EL (cell line): ENCODE results near the gene PTPRM.

Experiments used
- DNase-seq: peaks from one replicate; pipeline ENCODE4 v3.0.0-alpha.2; 2016

PTPRM gene

DNA sequence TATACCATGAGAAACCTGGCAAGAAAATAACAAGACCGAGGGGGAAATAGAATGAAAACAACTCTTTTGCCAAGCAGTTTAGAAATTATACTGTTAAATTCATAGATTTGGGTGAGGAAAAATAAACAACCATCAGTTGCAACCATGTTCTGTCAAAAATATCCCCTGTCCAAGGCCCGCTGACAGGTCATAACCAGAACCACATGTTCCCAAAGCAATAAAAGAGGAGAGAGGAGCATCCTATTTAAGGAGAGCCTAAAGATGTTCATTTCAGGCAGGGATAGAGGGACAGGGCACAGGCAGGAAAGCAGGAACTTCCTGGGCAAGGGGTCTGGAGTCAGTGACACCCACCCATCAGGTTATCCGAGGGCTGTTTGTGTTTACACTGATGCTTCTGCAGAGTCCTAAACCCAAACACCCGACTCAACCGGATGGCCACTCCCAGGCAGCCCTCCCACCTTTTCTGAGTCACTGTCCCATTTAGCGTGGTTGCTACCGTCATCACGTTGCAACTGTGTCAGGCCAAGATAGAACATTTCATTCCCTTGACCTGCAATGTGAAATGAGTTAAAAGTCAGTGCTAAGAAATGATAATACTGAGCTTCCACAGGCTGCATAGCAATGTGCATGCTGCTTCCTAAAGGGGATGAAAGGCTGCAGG lies 573.9 kb downstream of the PTPRM start:
- DNase-seq = peak; percentile 73

DNA sequence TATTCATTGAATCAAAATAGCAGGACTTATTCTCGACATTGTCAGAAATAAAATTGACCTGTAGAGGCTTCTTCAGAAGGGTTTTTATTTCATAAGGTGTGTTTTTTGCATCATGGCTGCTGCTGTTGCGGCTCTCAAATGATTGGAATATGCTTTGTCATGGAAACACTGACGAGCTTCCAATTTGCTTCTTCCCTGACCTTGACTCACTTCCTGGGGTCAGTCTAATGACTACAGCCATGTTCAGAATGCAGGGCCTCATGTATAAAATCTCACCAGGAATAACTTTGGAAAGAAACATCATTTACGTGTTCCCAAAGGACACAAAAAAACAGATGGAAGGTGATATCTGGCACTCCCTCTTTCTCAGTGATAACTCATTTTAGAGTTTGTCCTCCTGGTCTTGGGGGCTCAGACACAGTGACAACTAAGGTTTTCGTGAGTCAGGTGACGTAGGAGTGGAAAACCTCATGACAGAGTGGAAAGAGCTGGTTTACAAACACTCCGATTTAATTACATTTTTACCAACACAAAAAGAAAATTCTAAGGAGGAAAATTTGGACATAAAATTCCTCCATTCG lies 575.1 kb downstream of the PTPRM start:
- peak; percentile 60 for DNase-seq

DNA sequence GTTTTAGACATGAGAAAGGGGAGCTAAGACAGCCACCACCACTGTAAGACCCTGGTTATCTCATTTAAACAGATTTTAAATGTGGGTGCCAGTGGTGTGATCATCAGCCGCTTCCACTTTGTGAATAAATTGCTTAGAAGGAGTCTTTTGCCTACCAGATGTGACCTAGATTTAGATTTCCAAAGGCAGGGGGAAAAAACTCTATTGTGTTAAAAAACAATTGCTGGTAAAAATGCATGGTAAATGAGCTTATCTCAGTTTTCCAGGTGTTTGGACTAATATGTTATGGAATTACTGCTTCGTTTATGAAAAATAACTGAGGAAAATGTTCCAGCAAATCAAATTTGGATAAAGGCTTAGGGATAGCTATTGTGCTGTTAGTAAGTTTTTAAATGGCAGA lies 575.8 kb downstream of the PTPRM start:
- DNase-seq = no peak

DNA sequence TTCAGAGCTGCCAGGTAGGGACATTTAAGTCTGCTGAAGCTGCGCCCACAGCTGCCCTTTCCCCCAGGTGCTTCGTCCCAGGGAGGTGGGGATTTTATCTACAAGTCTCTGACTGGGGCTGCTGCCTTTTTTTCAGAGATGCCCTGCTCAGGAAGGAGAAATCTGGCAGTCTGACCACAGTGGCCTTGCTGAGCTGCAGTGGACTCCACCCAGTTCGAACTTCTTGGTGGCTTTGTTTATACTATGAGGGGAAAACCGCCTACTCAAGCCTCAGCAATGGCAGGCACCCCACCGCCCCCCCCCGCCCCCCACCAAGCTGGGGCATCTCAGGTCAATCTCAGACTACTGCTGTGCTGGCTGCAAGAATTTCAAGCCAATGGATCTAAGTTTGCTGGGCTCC lies 584.1 kb downstream of the PTPRM start:
- peak; percentile 55 for DNase-seq

DNA sequence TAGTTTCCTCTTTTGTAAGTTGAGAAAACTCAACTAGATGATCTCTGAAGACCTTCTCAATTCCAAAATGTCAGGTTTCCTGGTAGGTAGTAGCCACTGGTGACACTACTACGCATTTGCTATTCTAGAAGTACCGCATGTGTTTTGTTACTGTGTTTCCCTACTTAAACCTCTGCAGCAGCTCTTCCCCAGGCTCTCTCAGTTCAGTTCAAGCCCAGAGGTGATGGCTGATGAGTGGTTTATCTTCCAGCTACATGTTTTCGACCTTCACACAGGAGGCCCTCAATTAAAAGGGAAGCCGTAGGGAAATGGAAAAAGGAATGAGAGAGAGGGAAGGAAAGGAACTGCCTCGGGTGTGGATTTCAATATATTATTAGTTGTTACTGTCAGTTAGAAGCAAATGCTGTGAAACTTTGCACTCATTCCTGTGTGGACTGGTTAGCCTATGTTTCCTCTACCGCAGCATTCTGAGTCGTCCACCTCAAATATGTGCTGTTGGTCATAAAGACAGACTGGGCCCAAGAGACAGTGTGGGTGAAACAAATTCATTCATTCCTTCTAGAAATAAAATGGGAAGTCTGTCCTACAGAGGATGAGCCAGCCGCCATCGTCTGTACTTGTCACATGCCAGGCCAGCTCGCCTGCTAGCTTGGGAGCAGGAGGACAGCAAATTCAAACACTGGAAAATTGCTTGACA lies 586.9 kb downstream of the PTPRM start:
- DNase-seq = peak; percentile 79

DNA sequence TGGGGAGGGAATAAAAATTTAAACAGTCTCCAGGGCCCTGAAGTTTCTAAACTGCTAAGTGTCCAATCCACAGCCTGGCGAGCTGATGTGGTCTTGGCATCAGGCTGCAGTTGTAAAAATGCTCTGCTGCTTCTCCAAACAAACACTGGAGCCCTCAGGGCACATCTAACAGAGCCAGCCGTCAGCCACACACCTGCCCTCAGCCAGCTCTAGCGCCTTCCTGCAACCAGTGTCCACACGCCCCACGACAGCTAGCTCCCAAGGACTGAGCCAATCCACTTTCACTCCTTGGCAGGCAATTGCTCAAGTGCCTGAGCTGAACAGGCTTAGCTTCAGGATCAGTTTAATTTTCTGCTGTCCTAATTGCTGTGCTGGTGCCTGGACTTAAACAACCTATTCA lies 595.7 kb downstream of the PTPRM start:
- no peak for DNase-seq

DNA sequence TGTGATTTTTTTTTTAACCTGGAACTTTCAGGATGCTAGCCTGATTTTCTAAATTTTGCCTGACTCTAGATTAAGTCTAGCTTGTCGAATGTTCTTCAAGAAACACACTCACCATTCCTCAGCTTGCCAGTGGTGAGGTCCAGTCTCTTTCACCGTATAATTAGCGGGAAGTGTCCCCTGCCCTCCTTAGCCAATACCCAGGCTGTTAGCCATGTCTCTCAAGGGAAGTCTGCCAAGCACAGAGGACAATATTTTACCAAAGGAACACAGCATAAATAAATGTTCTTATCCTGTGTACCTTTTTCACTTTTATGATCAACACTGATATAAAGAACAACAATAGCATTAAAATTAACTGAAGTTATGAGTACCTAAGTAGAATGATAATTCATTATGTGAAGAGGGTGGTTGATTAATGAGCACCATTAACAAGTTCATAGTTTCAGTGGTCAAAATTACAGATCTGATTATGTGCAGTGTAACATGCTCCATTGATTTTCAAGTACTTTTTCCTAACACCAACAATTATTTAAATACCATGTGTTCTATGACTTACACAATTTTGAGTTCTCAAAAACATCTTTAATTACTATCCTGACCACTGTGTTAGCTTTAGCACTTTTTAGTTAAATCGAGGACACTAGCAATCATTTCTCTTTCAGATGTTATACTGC lies 596.3 kb downstream of the PTPRM start:
- DNase-seq = no peak

DNA sequence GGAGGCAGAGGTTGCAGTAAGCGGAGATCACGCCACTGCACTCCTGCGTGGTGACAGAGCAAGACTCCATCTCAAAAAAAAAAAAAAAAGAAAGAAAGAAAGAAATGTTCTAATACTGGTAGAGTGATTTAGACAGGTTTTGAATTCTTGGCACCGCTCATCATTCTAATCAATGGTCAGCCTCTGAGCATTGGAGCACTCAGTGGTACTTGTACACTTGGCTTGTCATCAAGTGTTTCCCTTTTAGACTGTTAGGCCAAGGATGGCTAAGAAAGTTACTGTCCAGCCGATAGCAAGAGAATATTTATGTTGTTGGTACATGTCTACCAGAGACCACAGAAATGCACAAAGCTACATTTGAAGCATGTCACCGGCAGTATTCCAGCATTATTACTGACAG lies 598.0 kb downstream of the PTPRM start:
- DNase-seq = no peak

DNA sequence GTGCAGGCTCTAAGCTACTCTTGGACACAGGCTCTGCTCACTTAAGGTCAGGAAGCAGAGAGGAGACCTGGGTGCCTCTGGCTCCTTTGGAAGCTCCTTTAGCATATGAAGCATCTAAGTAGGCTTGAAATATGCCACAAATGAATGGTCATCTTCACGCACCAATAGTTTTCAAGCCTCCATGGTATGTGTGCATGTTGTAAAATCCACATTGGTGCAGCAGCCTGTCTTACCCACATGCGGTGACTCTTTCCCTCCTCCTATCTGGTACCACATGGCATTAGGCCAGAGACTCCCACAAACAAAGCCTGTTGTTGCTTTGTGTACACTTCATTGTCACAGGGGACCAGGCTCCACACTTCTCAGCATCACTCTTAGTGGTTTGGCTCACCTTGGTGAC lies 599.9 kb downstream of the PTPRM start:
- no peak for DNase-seq

DNA sequence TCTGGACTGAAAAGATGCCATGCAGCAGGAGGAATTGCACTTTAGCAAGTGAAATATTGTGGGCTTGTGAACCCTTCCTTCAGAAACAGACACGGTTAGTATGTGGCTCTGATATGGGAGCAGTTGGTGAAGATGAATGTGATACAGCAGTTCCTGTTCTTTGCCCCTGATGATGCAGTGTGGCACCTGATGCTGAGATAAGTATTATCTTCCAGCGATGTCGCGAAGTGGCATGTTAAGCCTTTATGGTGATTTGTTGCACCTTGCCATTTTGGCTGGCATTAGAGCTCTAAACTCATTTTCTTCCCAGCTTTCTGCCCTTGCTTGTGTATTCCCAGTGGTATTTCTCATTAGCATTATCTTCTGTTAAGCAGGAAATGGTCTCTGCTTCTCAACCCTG lies 600.6 kb downstream of the PTPRM start:
- no peak for DNase-seq

DNA sequence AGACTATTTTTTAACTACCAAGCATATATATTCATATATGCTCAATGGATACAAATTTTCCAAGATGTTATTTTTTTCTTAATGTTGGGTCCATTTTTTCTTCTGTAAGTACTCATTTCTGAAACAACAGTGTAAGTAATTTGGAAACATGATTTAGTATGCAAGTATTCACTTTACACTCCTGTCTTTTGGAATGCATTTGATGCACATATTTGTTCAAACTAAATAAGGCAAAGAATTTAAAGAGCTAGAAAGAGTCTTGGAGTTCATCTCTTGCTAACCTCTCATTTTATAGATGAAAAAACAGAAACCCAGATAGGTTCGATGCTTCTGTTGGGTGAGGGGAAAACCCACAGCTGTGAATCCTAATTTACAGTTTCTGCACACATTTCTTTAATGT lies 602.6 kb downstream of the PTPRM start:
- DNase-seq = no peak

DNA sequence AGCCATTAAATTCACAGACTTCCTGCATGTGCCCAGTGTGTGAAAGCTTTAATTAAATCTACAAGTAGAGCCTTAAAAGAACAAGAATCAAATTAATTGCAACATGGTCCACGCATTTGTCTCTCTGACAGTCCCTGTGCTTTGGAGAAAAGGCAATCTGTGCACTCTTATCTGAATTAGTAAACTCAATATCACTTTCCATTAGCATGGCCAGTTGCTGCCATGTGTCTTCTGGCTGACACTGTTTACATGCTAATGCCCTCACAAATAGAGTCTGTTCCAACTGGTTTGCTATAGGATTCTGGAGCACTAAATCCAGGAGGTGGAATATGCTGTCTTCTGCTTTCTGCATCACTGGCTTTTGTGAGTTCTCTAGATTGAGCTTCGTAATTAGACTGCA lies 607.7 kb downstream of the PTPRM start:
- no peak for DNase-seq

DNA sequence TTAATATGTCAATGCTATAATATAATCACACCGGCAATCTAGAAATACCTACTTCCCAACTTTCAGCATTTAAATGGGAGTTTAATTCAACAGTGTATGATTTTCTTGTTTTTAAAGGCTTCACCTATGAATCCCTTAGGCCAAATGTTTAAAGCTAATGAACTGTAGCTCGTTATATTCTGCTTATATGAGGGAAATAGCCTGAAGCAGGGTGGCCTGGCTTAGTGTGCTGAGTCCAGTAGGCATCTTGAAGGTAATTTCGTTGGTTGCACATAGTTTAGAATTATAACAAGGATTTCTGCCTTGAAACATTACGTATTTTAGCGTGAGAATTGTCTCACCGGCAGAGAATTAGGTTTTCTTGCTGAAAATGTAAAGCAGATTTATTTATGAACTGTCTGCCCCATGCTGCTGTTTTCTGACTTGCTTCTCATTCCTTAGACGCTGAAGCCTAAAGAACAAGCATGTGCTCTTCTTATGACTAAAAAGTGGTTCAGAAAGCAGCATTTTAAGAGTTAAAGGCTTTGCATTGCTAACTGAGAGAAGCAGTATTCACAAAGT lies 608.5 kb downstream of the PTPRM start:
- DNase-seq = no peak

DNA sequence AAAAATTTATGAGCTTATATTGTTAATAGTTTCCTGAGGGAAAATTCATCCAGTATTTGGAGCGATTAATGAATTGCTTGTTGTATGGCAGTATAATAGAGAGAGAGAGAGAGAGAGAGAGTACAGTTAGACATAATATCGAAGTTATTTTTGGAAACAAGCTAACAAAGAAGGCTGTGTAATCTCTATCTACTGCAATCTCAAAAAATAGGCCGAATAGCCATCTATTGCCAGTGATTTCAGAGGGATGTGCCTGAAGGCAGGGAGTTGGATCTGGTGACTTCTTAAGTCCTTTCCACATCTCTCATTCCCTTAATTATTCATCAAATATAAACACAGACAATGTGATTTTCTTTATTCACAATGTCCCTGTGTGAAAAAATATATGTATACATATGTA lies 609.0 kb downstream of the PTPRM start:
- DNase-seq = no peak

DNA sequence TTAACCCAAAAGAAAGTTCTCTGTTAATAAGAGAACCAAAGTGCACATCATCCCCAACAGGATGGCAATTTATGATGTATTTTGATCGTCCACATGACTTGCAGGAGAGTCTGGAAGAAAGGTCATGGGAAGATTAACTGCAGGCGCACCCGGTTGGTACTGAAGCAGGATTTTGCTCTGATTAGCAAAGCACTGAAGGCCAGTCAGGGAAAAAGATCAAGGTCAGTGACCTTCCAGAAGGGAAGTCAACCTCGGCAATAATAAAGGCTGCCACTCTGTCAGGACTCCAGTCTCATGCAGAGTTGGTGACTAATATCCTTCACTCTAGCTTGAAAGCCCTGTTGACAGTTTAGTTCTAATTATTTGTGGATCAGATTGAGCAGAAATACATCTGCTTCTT lies 609.4 kb downstream of the PTPRM start:
- DNase-seq = no peak

DNA sequence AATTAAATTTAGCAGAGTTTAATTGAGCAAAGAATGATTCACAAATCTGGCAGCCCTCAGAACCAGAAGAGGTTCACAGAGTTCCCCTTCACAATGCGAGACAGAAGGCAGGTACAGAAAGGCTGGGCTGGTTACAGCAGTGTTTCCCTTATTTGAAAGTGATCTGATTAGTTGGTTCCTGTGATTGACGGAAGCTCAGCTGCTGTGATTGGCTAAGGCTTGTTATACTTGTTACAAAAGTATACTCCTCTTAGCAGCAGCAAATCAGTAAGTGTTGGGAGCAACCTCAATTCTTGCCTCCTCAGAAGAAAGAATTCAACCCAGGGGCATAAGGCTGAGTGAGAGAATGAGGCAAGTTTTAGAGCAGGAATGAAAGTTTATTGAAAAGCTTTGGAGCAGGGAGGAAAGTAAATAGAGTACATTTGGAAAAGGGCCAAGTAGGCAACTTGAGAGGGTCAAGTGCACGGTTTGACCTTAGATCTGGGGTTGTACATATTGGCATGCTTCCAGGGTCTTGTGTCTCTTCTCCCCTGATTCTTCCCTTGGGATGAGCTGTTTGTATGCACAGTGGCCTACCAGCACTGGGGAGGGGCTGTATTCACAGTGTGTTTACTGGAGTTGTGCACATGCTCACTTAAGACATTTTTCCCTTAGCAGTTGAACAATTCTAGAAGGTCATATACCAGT lies 610.4 kb downstream of the PTPRM start:
- DNase-seq = no peak

DNA sequence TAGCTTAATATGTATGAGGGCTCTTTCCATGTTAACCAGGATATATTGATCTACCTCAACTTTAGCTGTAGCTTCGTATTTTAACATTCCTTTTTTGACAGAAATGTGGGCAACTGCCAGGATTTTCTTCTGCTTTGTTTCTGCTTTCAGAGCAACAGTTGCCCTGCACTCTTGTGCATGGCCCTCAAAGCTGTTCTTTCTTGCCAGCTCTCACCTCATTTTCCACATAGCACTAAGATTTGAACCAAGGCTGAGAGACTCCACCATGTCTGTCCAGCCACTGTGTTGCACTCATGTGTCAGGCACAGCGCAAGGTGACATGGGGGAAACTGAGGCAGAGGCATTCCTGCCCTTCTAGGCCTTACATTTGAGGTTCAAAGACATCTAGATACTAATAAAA lies 619.3 kb downstream of the PTPRM start:
- no peak for DNase-seq

DNA sequence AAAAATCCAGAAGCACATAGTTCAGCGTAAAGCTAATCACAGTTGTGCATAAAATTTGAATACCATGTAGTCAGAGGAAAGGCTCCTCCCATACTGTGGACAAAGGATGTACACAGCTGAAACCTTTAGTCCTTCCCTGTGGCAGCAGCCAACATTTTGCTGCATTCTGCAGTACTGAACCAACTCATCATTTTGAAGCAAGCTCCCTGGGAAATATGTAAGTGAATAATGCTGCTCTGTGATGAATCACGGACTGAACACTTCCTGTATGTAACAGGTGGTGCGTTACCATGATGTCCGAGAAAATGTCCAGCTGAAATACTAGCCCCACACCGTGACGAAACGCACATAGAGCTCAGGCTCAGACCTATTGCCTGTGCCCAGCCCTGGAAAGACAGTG lies 621.1 kb downstream of the PTPRM start:
- peak; percentile 32 for DNase-seq

DNA sequence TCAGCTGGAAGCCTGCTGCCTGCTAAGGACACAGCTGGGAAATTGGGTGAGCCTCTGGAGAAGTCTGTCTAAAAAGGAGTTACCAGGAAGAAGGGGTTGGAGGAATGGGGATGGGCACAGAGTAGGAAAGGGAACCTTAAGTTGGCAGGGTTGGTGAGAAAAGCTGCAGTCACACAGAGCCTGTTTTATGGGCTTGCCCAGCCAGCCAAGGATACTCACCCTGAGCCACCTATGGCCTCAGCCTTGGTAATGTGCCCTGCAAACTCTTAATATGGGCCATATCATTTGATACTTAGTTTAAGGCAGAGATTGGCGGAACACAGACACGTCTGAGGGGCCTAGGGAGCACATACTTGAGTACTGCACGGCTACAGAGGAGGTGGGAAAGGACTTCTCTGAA lies 623.9 kb downstream of the PTPRM start:
- DNase-seq = no peak

DNA sequence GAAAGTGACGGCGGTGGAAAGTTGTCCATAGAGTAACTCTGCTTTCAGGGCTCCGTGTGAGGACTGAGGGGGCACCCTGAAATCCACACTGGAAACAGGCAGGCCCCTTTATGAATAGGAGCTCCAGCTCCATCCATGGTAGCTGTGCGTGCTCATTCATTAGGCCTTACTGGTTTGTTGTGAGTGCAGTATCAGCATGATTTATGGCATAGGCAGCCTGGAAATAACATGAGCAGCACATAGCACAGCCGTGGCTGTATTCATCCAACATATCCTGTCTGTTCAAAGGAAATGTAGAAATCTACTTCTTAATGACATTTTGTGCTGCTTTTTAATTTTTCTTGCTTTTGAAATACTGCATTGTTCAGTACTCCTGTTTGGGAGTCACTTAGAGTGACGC lies 627.3 kb downstream of the PTPRM start:
- DNase-seq = no peak

DNA sequence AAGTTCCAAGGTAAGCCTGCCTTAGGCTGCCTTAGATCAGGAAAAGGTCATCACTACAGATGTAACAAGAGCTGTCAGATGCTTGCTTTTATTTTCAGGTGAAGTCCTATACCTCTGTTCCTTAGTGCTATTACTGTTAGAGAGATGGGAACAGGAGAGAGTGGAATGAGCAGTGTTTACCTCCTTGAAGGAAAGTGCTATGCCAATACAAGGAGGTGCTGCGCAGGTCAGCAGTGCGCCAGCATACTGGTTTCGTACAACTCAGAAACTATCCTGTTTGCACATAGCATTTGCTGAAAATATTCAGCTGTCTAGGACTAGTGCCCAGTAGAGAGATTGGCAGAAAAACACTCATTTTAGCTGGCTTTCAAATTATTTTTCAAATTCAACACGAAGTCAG lies 629.1 kb downstream of the PTPRM start:
- DNase-seq = no peak

DNA sequence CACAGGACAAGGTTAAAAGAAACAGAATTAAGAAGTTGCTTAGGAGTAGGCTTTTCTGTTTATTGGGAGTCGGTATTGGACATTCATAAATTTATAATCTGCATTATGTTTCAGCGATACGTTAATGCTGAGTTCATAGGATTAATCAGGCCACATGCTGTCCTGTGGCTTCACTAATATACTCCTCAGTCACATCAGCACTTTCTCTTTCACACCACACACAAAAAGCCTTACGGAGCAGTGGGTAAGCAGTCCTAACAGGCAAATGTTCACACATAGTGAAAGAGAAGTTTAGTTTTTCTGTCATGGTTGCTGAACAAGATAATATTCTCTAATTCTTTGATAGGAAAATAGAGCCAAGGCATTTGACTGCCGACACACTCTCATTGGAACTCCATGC lies 630.4 kb downstream of the PTPRM start:
- DNase-seq = no peak

DNA sequence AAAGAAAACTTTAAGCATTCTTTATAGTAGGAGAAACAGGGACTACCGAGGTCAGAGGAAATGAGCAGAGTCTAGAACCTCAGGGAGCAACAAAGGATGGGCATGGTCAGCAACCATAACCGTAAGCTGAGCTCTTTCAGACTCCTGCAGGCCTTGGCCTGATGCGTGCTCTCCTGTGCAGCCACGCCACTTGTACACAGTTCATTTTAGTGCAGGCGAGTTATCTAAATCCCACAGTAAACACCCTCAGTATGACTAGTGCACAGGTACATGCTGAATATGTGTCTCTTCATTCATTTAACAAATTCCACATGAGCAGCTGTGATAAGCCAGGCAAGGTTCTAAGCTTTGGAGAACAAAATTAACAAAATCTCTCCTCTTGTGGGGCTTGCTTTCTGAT lies 640.9 kb downstream of the PTPRM start:
- no peak for DNase-seq
